ENCODE results near the gene TBCK.

GRCh38 chr4:106263594-106264330 is 52.2 kb downstream of the TBCK start:
- TF ChIP-seq CTCF (conservative IDR thresholded peaks at IDR 0.05): no peak
- TF ChIP-seq ZFX (IDR thresholded peaks at IDR 0.05): no peak
